ENCODE data around the gene AGFG2.
"Not testable (repeated sequence)": the region's sequence is repeated elsewhere in the genome, so short reads cannot be mapped to it uniquely, and the experiment has no call there.

AGFG2 gene

DNA sequence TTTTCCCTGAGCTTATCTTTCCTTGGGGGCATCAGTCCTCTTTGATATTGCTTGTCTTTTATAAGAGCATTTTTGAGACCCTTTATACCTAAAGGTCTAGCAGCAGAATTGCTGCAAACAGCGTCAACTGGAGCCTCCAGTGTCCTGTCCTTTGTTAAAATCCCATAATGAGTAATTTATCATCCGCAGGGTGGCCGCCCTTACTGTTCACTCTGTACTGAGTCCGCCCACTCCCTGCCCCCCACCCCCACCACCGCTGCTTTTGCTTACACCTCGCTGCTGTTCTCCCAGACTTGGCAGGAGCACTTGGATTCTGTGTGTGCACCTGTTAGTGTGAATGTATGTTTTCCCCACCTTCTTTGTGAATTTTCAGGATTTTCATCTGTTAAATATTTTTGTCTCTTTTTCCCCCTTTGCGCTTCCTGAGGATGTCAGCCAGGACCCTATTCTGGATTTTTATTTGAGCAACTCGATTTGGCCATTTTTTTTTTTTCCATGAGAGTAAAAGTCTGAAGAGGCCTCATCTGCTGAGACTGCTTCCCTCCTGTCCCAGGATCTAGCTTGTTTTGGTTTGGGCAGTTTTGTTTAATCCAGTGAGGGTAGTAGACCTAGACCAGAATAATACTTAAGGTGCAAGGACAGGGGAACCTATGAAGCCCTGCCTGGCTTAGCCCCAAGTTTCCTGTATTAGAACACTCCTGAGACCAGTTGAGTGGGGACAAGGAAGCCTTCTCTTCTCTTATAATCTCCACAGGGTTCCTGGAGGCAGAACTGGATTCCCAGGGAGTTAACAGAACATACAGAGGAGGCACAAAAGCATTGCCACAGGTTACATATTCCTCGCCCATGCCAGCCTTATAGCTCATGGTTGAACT lies 8.2 kb downstream of the AGFG2 start:
- peaks cover 23% of the 10 kb centered on the region for H3K36me3 ChIP-seq
- H3K4me3 ChIP-seq (ENCODE audit: low read depth, low read length): no peak overlapping the region
- no peaks in the 10 kb centered on the region for H3K27me3 ChIP-seq (ENCODE audit: insufficient read depth, low read depth, severe bottlenecking)
- TF ChIP-seq, protein P1, sequence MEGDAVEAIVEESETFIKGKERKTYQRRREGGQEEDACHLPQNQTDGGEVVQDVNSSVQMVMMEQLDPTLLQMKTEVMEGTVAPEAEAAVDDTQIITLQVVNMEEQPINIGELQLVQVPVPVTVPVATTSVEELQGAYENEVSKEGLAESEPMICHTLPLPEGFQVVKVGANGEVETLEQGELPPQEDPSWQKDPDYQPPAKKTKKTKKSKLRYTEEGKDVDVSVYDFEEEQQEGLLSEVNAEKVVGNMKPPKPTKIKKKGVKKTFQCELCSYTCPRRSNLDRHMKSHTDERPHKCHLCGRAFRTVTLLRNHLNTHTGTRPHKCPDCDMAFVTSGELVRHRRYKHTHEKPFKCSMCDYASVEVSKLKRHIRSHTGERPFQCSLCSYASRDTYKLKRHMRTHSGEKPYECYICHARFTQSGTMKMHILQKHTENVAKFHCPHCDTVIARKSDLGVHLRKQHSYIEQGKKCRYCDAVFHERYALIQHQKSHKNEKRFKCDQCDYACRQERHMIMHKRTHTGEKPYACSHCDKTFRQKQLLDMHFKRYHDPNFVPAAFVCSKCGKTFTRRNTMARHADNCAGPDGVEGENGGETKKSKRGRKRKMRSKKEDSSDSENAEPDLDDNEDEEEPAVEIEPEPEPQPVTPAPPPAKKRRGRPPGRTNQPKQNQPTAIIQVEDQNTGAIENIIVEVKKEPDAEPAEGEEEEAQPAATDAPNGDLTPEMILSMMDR (IDR thresholded peaks at IDR 0.05; ENCODE audit: low read depth, low read length): no peak
- H3K9me3 ChIP-seq (ENCODE audit: severe bottlenecking): no peaks in the 10 kb centered on the region
- DNase-seq: no peak
- no peak overlapping the region for H3K27ac ChIP-seq

DNA sequence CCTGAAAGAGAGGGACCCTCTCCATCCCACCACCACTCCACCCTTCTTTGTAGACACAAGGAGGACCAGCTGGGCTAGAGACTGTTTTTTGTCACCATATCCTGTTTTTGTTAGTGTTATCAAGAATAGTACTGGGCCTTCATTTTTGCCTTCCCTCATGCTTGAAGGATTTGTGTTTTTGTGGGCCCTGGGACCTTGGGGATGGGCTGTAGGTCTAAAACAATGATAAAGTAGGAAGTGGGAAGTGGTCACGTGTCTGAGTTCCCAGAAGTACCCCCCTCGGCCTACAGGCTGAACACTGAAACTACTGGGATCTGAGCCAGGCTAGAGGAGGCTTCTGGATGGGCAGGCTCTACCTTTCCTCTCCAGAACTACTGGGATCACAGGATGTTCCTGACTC lies 8.9 kb downstream of the AGFG2 start:
- no peak overlapping the region for H3K27ac ChIP-seq
- DNase-seq: no peak
- peaks cover 26% of the 10 kb centered on the region for H3K36me3 ChIP-seq
- no peaks in the 10 kb centered on the region for H3K27me3 ChIP-seq (ENCODE audit: insufficient read depth, low read depth, severe bottlenecking)
- H3K9me3 ChIP-seq (ENCODE audit: severe bottlenecking): no peaks in the 10 kb centered on the region
- TF ChIP-seq, protein P1 (IDR thresholded peaks at IDR 0.05; ENCODE audit: low read depth, low read length): no peak
- no peak overlapping the region for H3K4me3 ChIP-seq (ENCODE audit: low read depth, low read length)

DNA sequence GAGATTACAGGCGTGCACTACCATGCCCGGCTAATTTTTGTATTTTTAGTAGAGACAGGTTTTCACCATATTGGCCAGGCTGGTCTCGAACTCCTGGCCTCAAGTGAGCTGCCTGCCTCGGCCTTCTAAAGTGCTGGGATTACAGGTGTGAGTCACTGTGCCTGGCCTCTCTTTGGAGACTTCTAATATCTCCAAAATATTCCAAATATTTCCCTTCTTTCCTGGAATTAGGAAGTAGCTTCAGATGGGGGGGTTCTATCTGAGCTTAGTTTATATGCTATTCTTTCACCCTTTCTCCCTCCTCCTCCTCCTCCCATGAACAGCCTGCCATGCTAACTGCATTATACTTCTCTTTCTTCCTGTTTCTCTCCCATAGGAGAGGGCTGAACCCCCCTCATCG lies 9.4 kb downstream of the AGFG2 start:
- not testable (repeated sequence) for H3K4me3 ChIP-seq (ENCODE audit: low read depth, low read length); H3K9me3 ChIP-seq (ENCODE audit: severe bottlenecking); H3K27ac ChIP-seq; DNase-seq; H3K27me3 ChIP-seq (ENCODE audit: insufficient read depth, low read depth, severe bottlenecking)
- H3K36me3 ChIP-seq: peaks cover 27% of the 10 kb centered on the region

DNA sequence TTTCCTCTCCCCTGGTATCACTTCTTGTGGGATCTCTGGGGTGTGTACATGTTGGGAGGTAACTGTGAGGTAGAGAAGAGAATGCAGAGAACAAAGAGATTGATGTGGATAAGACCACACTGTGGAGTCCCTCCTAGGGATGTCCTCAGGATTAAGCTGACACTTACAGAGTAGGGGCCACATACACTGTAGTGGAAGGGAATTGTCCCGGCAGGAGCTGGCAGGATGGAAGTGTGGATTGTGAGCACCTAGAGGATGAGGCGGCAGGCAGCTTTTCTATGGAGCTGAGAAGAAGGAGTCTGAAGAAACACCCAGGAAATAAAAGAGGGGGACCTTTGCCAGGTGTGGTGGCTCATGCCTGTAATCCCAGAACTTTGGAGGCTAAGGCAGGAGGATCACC lies 13.5 kb downstream of the AGFG2 start:
- Histone ChIP-seq H3K9me3 (ENCODE audit: severe bottlenecking) (no peaks in the 10 kb centered on the region), H3K36me3 (peaks cover 32% of the 10 kb centered on the region), H3K27me3 (ENCODE audit: insufficient read depth, low read depth, severe bottlenecking) (no peaks in the 10 kb centered on the region), H3K27ac (no peak overlapping the region), H3K4me3 (ENCODE audit: low read depth, low read length) (no peak overlapping the region)
- DNase-seq: no peak
- TF ChIP-seq, protein P1 (IDR thresholded peaks at IDR 0.05; ENCODE audit: low read depth, low read length): no peak

DNA sequence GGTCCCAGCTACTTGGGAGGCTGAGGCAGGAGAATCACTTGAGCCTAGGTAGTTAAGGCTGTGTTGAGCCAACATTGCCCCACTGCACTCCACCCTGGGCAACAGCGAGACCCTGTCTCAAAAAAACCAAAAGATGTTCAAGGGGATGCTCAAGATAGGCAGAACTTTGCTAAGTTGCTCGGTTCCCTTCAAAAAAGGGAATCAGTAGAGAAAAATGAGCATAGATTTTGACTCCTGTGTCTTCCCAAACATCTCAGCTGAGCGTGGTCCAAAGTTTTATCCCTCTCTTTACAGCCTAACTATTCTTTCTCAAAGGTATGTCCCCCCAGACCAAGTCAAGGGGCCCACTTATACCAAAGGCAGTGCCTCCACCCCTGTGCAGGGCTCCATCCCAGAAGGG lies 14.0 kb downstream of the AGFG2 start:
- no peak for DNase-seq
- no peaks in the 10 kb centered on the region for H3K9me3 ChIP-seq (ENCODE audit: severe bottlenecking)
- H3K4me3 ChIP-seq (ENCODE audit: low read depth, low read length): no peak overlapping the region
- TF ChIP-seq, protein P1 (IDR thresholded peaks at IDR 0.05; ENCODE audit: low read depth, low read length): no peak
- peaks cover 32% of the 10 kb centered on the region for H3K36me3 ChIP-seq
- H3K27ac ChIP-seq: no peak overlapping the region
- no peaks in the 10 kb centered on the region for H3K27me3 ChIP-seq (ENCODE audit: insufficient read depth, low read depth, severe bottlenecking)

DNA sequence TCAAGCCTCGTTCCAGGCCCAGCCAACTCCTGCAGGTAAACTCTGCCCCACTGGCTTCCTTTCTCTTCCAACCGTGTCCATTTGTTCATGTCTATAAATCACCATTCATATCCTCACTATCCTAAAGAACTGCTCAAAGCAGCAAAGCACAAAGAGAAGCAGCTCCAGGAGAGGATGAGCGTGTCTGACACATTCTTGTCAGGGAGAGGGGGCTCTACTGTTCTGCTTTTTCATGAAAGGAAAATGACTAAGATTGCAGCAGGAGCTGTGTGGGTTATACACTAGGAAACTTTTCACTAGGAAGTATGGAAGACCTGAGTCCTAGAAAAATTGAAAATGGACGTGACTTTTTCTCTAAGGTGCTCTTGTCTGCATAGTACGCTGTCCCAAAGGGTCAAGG lies 16.7 kb downstream of the AGFG2 start:
- DNase-seq: no peak
- Histone ChIP-seq H3K4me3 (ENCODE audit: low read depth, low read length) (no peak overlapping the region), H3K27me3 (ENCODE audit: insufficient read depth, low read depth, severe bottlenecking) (no peaks in the 10 kb centered on the region), H3K9me3 (ENCODE audit: severe bottlenecking) (no peaks in the 10 kb centered on the region), H3K36me3 (peaks cover 15% of the 10 kb centered on the region), H3K27ac (no peak overlapping the region)
- TF ChIP-seq, protein P1 (IDR thresholded peaks at IDR 0.05; ENCODE audit: low read depth, low read length): no peak
